HepG2 (cell line): Measurements from ENCODE around the gene LRPPRC. TPM values are rescaled to one million over a fixed set of nuclear protein-coding genes. Genes with fewer than 3 reads are reported as not detected.

Experiments used
- JARID2 ChIP-seq: sonication (generic); formaldehyde crosslinking; IDR thresholded peaks from 2 replicates; pipeline ENCODE4 v1.8.1; 2023; ENCODE audit warnings: missing genetic modification reagents, inconsistent platforms; ENCODE audit not compliant: insufficient replicate concordance
- KDM3A ChIP-seq: IDR thresholded peaks from 2 replicates; pipeline ENCODE4 v1.6.1; 2018; ENCODE audit warnings: low read depth, missing compliant biosample characterization
- KDM5A ChIP-seq: fragments of 200-600 bp; sonication (generic); IDR thresholded peaks from 2 replicates; pipeline ENCODE4 v1.7.0; 2018; ENCODE audit warnings: antibody characterized with exemption, mild to moderate bottlenecking, low read length, borderline replicate concordance
- REPIN1 ChIP-seq: sonication (generic); formaldehyde crosslinking; IDR thresholded peaks from 2 replicates; pipeline ENCODE4 v1.8.0; 2022; ENCODE audit warnings: missing genetic modification reagents, low read depth, mild to moderate bottlenecking, borderline replicate concordance
- ZBTB3 ChIP-seq: sonication (generic); formaldehyde crosslinking; IDR thresholded peaks from 2 replicates; pipeline ENCODE4 v1.4.0; 2020; ENCODE audit warnings: low read depth, mild to moderate bottlenecking, moderate library complexity, missing genetic modification reagents, borderline replicate concordance
- ZFP36L1 ChIP-seq: sonication (generic); formaldehyde crosslinking; IDR thresholded peaks from 2 replicates; pipeline ENCODE4 v1.8.0; 2022; ENCODE audit warnings: mild to moderate bottlenecking, missing genetic modification reagents, moderate library complexity
- ZNF775 ChIP-seq: sonication (generic); formaldehyde crosslinking; IDR thresholded peaks from 2 replicates; pipeline ENCODE4 v1.4.0; 2020; ENCODE audit warnings: missing genetic modification reagents, mild to moderate bottlenecking, moderate library complexity, borderline replicate concordance
- ZSCAN31 ChIP-seq: sonication (generic); formaldehyde crosslinking; IDR thresholded peaks from 2 replicates; pipeline ENCODE4 v1.5.0; 2020; ENCODE audit warnings: low read depth, mild to moderate bottlenecking, missing genetic modification reagents
- polyA plus RNA-seq, 8 experiments: library from polyadenylated mRNA; depleted of rRNA in 3 of 8; stranded (reverse) in 7 of 8; unstranded in 1 of 8; fragments of >200 nt; fragmentation: Illumina TruSeq in 4 of 8; extraction: Trizol in 4 of 8; gene quantifications; 2 replicates each; pipeline versions ENCODE4 v1.2.1 to v1.2.3, GENCODE V29; 2011 to 2016; ENCODE audit warnings: low read depth in 4 of 8, missing spikeins in 1 of 8, mixed read lengths in 1 of 8; ENCODE audit not compliant: insufficient read depth in 1 of 8
- total RNA-seq, 5 experiments: library from RNA; depleted of rRNA; stranded (reverse); fragments of >200 nt; fragmentation: Illumina TruSeq; extraction: Trizol; gene quantifications; 2 replicates each; pipeline ENCODE4 v1.2.3, GENCODE V29; 2016; ENCODE audit warnings: low read depth in 1 of 5
- TF ChIP-seq, protein P1 (sequence below): sonication (generic); formaldehyde crosslinking; IDR thresholded peaks from 2 replicates; pipeline ENCODE4 v1.4.0; 2020; ENCODE audit warnings: missing genetic modification reagents
- TF ChIP-seq, protein P2 (sequence below), 2 experiments: sonication (generic) in 1 of 2; formaldehyde crosslinking in 1 of 2; IDR thresholded peaks; 2 replicates each; pipeline versions ENCODE4 v1.6.1 to v1.9.0; 2014 to 2022; ENCODE audit warnings: antibody characterized with exemption in 1 of 2, borderline replicate concordance in 1 of 2, inconsistent platforms in 1 of 2, low read depth in 1 of 2, missing genetic modification reagents in 1 of 2
- TF ChIP-seq, protein P3 (sequence below): IDR thresholded peaks from 2 replicates; pipeline ENCODE4 v1.6.1; 2018; ENCODE audit warnings: missing genetic modification reagents, mild to moderate bottlenecking, missing compliant biosample characterization
- TF ChIP-seq, protein P4 (sequence below): sonication (generic); formaldehyde crosslinking; IDR thresholded peaks from 2 replicates; pipeline ENCODE4 v1.8.1; 2023; ENCODE audit warnings: mild to moderate bottlenecking, missing genetic modification reagents

The LRPPRC gene
- total and polyA plus RNA-seq, 2 of the 13 experiments (the other 11 are each of a cell fraction or from before 2014, with no cell fraction given): 117 to 167 TPM

DNA sequence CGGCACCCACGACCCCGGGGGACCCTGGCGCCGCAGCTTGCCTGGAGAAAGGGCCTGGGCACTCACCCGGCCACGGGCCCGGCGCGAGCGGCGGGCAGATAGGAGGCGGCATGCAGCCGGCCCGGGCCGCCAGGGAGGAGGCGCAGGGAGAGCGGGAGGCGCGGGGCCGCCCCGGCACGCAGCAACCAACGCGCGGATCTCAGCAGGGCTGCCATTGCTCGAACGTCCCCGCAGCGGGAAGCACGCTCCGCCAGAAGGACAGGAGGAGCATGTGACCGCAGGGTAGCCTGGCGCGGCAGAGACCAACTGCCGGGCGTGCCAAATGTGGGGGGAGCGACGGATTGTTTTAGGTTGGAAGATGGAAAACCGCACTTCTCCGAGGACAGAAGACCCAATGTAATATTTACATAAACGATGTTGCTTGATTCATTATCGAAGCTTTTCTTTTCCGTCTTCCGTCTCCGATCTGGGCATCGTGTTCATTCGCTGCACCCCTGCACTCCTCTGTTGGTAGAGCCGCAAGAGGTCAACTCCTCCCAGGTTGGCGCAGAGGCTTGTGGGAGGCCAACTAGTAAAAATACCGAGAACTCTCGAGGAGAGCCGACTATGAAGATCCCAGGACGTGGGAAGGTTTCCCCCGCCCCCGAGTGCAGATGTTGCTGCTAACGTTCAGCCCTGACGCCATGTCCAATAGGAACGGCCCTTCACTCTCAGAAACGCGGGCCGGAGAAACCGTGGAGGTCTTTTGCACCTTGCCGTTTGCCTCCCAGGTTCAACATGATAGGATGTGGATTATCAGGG lies at the start of gene LRPPRC (continued):
- TF ChIP-seq ZSCAN31 (CRISPR knock-in tag): no peak; the same call in 1 of the 2 replicates
- TF ChIP-seq JARID2: peak; percentile 94
- TF ChIP-seq, protein P1, sequence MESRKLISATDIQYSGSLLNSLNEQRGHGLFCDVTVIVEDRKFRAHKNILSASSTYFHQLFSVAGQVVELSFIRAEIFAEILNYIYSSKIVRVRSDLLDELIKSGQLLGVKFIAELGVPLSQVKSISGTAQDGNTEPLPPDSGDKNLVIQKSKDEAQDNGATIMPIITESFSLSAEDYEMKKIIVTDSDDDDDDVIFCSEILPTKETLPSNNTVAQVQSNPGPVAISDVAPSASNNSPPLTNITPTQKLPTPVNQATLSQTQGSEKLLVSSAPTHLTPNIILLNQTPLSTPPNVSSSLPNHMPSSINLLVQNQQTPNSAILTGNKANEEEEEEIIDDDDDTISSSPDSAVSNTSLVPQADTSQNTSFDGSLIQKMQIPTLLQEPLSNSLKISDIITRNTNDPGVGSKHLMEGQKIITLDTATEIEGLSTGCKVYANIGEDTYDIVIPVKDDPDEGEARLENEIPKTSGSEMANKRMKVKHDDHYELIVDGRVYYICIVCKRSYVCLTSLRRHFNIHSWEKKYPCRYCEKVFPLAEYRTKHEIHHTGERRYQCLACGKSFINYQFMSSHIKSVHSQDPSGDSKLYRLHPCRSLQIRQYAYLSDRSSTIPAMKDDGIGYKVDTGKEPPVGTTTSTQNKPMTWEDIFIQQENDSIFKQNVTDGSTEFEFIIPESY: peak; percentile 4; the same call in 1 of the 2 replicates
- TF ChIP-seq, protein P2, sequence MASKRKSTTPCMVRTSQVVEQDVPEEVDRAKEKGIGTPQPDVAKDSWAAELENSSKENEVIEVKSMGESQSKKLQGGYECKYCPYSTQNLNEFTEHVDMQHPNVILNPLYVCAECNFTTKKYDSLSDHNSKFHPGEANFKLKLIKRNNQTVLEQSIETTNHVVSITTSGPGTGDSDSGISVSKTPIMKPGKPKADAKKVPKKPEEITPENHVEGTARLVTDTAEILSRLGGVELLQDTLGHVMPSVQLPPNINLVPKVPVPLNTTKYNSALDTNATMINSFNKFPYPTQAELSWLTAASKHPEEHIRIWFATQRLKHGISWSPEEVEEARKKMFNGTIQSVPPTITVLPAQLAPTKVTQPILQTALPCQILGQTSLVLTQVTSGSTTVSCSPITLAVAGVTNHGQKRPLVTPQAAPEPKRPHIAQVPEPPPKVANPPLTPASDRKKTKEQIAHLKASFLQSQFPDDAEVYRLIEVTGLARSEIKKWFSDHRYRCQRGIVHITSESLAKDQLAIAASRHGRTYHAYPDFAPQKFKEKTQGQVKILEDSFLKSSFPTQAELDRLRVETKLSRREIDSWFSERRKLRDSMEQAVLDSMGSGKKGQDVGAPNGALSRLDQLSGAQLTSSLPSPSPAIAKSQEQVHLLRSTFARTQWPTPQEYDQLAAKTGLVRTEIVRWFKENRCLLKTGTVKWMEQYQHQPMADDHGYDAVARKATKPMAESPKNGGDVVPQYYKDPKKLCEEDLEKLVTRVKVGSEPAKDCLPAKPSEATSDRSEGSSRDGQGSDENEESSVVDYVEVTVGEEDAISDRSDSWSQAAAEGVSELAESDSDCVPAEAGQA (IDR thresholded peaks at IDR 0.05; ENCODE audit: low read depth): no peak; the same call in 1 of the 2 replicates
- TF ChIP-seq, protein P2 (CRISPR knock-in tag; IDR thresholded peaks at IDR 0.05; ENCODE audit: borderline replicate concordance): no peak
- no peak for TF ChIP-seq ZNF775 (CRISPR knock-in tag)
- no peak for TF ChIP-seq ZFP36L1 (CRISPR knock-in tag)
- peak; percentile 71 for TF ChIP-seq REPIN1 (CRISPR knock-in tag)
- TF ChIP-seq KDM3A (CRISPR knock-in tag): 0 out of 2 replicates have a peak, but pooled peaks have one; percentile 27
- no peak for TF ChIP-seq ZBTB3 (CRISPR knock-in tag)
- TF ChIP-seq, protein P3, sequence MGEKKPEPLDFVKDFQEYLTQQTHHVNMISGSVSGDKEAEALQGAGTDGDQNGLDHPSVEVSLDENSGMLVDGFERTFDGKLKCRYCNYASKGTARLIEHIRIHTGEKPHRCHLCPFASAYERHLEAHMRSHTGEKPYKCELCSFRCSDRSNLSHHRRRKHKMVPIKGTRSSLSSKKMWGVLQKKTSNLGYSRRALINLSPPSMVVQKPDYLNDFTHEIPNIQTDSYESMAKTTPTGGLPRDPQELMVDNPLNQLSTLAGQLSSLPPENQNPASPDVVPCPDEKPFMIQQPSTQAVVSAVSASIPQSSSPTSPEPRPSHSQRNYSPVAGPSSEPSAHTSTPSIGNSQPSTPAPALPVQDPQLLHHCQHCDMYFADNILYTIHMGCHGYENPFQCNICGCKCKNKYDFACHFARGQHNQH (CRISPR knock-in tag): peak; percentile 90
- TF ChIP-seq, protein P4, sequence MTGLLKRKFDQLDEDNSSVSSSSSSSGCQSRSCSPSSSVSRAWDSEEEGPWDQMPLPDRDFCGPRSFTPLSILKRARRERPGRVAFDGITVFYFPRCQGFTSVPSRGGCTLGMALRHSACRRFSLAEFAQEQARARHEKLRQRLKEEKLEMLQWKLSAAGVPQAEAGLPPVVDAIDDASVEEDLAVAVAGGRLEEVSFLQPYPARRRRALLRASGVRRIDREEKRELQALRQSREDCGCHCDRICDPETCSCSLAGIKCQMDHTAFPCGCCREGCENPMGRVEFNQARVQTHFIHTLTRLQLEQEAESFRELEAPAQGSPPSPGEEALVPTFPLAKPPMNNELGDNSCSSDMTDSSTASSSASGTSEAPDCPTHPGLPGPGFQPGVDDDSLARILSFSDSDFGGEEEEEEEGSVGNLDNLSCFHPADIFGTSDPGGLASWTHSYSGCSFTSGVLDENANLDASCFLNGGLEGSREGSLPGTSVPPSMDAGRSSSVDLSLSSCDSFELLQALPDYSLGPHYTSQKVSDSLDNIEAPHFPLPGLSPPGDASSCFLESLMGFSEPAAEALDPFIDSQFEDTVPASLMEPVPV (CRISPR knock-in tag): peak; percentile 17; the same call in 1 of the 2 replicates
- peak; percentile 89; the same call in 1 of the 2 replicates for TF ChIP-seq KDM5A
